Muscle of arm (tissue), 12 donors: ENCODE data around the gene TNFRSF1A. TPM values are rescaled to one million over a fixed set of nuclear protein-coding genes. Genes with fewer than 3 reads are reported as not detected.
A peak's percentile ranks its signal among the peaks of the same experiment; 100 is the strongest.
"Not testable (repeated sequence)": the region's sequence is repeated elsewhere in the genome, so short reads cannot be mapped to it uniquely, and the experiment has no call there.

ENCODE experiments used
- DNase-seq: peaks from one replicate; pipeline ENCODE4 v3.0.0-alpha.2; 2013
- polyA plus RNA-seq, 12 donors: library from polyadenylated mRNA; unstranded; fragments of 120-200 nt; gene quantifications; one replicate each; pipeline ENCODE4 v1.2.1, GENCODE V29; 2013; ENCODE audit not compliant: insufficient read length in 12 of 12

Gene TNFRSF1A
- polyA plus RNA-seq, 12 donors: 58.7 to 132 (median 70.6) TPM; not detected in 1

- DNase-seq: no peak
Measured at GRCh38 chr12:6310771-6311610, 30.9 kb downstream of the TNFRSF1A start.

- DNase-seq: no peak
Measured at GRCh38 chr12:6307529-6307928, 34.3 kb downstream of the TNFRSF1A start.

GRCh38 chr12:6306599-6307220, 35.2 kb downstream of the TNFRSF1A start:
- no peak for DNase-seq

- DNase-seq: no peak
Measured at GRCh38 chr12:6306151-6306550, 35.7 kb downstream of the TNFRSF1A start.

GRCh38 chr12:6303071-6303470, 38.8 kb downstream of the TNFRSF1A start:
- no peak for DNase-seq

GRCh38 chr12:6302621-6303020, 39.3 kb downstream of the TNFRSF1A start:
- no peak for DNase-seq

- DNase-seq: no peak
Measured at GRCh38 chr12:6301721-6302120, 40.2 kb downstream of the TNFRSF1A start.

- DNase-seq: no peak
Measured at GRCh38 chr12:6297170-6297569, 44.7 kb downstream of the TNFRSF1A start.

- peak; percentile 53 for DNase-seq
Measured at GRCh38 chr12:6295094-6295811, 46.6 kb downstream of the TNFRSF1A start.

- DNase-seq: no peak
Measured at GRCh38 chr12:6294156-6295093, 47.5 kb downstream of the TNFRSF1A start.

GRCh38 chr12:6292606-6293005, 49.3 kb downstream of the TNFRSF1A start:
- no peak for DNase-seq

GRCh38 chr12:6289906-6290305, 52.0 kb downstream of the TNFRSF1A start:
- not testable (repeated sequence) for DNase-seq

- not testable (repeated sequence) for DNase-seq
Measured at GRCh38 chr12:6289081-6289480, 52.8 kb downstream of the TNFRSF1A start.

GRCh38 chr12:6288235-6288634, 53.6 kb downstream of the TNFRSF1A start:
- no peak for DNase-seq

- no peak for DNase-seq
Measured at GRCh38 chr12:6285532-6286306, 56.2 kb downstream of the TNFRSF1A start.

GRCh38 chr12:6285063-6285477, 56.8 kb downstream of the TNFRSF1A start:
- DNase-seq: peak; percentile 77

- no peak for DNase-seq
Measured at GRCh38 chr12:6284273-6284672, 57.6 kb downstream of the TNFRSF1A start.

GRCh38 chr12:6282453-6282840, 59.4 kb downstream of the TNFRSF1A start:
- no peak for DNase-seq

GRCh38 chr12:6281081-6281809, 60.6 kb downstream of the TNFRSF1A start:
- DNase-seq: no peak

GRCh38 chr12:6280672-6281071, 61.2 kb downstream of the TNFRSF1A start:
- no peak for DNase-seq
